ENCODE data around the gene TMC5.

DNA sequence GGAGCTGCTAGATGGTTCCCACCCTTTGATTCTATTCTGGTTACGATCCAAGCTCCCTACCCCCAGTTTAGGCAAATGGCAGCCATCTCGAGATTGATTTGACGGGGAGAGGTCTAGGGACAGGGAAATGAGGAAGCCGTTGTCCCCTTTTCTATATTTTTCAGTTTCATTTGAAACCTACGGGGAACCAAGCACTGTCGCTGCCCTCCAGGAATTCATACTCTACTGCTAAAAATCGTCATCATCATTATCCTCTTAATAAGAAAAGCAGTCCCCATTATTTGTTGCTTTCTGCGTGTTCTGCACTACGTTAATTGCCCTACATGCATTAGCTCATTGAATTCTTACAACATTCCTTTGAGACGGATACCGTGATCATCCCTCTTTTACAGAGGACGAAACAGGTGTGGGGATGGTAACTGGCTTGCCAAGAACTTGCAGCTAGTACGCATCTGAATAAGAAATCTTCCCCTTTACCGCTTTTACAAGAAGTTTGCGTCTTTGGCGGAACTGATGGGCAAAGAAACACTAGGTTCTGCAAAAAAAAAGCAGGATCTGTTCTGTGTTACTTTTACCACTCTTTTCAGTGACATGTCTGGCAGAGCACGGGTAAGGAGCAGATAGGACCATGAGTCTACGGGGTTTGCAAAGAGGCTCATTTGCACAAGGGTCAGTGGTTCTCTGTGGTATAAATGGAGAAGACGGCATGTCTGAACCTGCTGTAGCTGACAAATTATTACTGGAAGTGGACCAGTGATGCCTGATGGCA, 107.1 kb downstream of the TMC5 start:
- TF ChIP-seq, protein P1, sequence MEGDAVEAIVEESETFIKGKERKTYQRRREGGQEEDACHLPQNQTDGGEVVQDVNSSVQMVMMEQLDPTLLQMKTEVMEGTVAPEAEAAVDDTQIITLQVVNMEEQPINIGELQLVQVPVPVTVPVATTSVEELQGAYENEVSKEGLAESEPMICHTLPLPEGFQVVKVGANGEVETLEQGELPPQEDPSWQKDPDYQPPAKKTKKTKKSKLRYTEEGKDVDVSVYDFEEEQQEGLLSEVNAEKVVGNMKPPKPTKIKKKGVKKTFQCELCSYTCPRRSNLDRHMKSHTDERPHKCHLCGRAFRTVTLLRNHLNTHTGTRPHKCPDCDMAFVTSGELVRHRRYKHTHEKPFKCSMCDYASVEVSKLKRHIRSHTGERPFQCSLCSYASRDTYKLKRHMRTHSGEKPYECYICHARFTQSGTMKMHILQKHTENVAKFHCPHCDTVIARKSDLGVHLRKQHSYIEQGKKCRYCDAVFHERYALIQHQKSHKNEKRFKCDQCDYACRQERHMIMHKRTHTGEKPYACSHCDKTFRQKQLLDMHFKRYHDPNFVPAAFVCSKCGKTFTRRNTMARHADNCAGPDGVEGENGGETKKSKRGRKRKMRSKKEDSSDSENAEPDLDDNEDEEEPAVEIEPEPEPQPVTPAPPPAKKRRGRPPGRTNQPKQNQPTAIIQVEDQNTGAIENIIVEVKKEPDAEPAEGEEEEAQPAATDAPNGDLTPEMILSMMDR (IDR thresholded peaks at IDR 0.05): no peak
- no peak for TF ChIP-seq ZFX (IDR thresholded peaks at IDR 0.05; ENCODE audit: borderline replicate concordance)

Measured in 22Rv1 (cell line).